ENCODE measurements around the gene SERPINA5. TPM values are rescaled to one million over a fixed set of nuclear protein-coding genes. Genes with fewer than 3 reads are reported as not detected.

The SERPINA5 gene
- total and polyA plus RNA-seq, 4 donors: 0.13 to 9.0 (median 2.3) TPM; not detected in 1

GRCh38 chr14:94541234-94541975 is 39.8 kb upstream of the SERPINA5 start:
- no peaks in the 10 kb centered on the region for H3K36me3 ChIP-seq (ENCODE audit: control insufficient read depth in 1 of 2, insufficient read depth in 2 of 2, low read length in 1 of 2)
- H3K27ac ChIP-seq (ENCODE audit: low read depth in 1 of 2, low read length in 2 of 2): no peak overlapping the region
- ATAC-seq (ENCODE audit: low FRiP score) (no peak), DNase-seq (no peak)
- no peaks in the 10 kb centered on the region for H3K4me1 ChIP-seq (ENCODE audit: control insufficient read depth in 1 of 2, insufficient read depth in 2 of 2, low read length in 2 of 2)
- H3K27me3 ChIP-seq (ENCODE audit: control insufficient read depth in 1 of 2, insufficient read depth in 2 of 2, low read length in 1 of 2): peaks cover 0 to 2% of the 10 kb centered on the region in 2 donors
- H3K4me3 ChIP-seq (ENCODE audit: low read length in 2 of 2): no peak overlapping the region
- WGBS, 2 donors: 81 to 84% methylated on average over 9 of the region's 9 CpGs
- peaks cover 5% of the 10 kb centered on the region for H3K9me3 ChIP-seq (ENCODE audit: control insufficient read depth, low read length)
- intact Hi-C loops (cut with DNase I): no loop called here

- Histone ChIP-seq H3K36me3 (ENCODE audit: control insufficient read depth in 1 of 2, insufficient read depth in 2 of 2, low read length in 1 of 2) (no peaks in the 10 kb centered on the region), H3K27ac (ENCODE audit: low read depth in 1 of 2, low read length in 2 of 2) (no peak overlapping the region), H3K27me3 (ENCODE audit: control insufficient read depth in 1 of 2, insufficient read depth in 2 of 2, low read length in 1 of 2) (peaks cover 0 to 2% of the 10 kb centered on the region in 2 donors), H3K4me3 (ENCODE audit: low read length in 2 of 2) (no peak overlapping the region), H3K9me3 (ENCODE audit: control insufficient read depth, low read length) (peaks cover 7% of the 10 kb centered on the region), H3K4me1 (ENCODE audit: control insufficient read depth in 1 of 2, insufficient read depth in 2 of 2, low read length in 2 of 2) (no peaks in the 10 kb centered on the region)
- no peak for ATAC-seq (ENCODE audit: low FRiP score)
- intact Hi-C loops (cut with DNase I): no loop called here
- WGBS, 2 donors: 84 to 89% methylated on average over 12 of the region's 12 CpGs
- no peak for DNase-seq
Measured at GRCh38 chr14:94542111-94542810, 39.0 kb upstream of the SERPINA5 start.

- H3K27ac ChIP-seq (ENCODE audit: low read depth in 1 of 2, low read length in 2 of 2): no peak overlapping the region
- H3K4me1 ChIP-seq (ENCODE audit: control insufficient read depth in 1 of 2, insufficient read depth in 2 of 2, low read length in 2 of 2): no peaks in the 10 kb centered on the region
- ATAC-seq (ENCODE audit: low FRiP score) (no peak), DNase-seq (no peak)
- H3K4me3 ChIP-seq (ENCODE audit: low read length in 2 of 2): no peak overlapping the region
- WGBS, 2 donors: 75 to 83% methylated on average over 9 of the region's 9 CpGs
- intact Hi-C loops (cut with DNase I): no loop called here
- peaks cover 7% of the 10 kb centered on the region for H3K9me3 ChIP-seq (ENCODE audit: control insufficient read depth, low read length)
- no peaks in the 10 kb centered on the region for H3K36me3 ChIP-seq (ENCODE audit: control insufficient read depth in 1 of 2, insufficient read depth in 2 of 2, low read length in 1 of 2)
- H3K27me3 ChIP-seq (ENCODE audit: control insufficient read depth in 1 of 2, insufficient read depth in 2 of 2, low read length in 1 of 2): peaks cover 0 to 2% of the 10 kb centered on the region in 2 donors
Measured at GRCh38 chr14:94542811-94543440, 38.3 kb upstream of the SERPINA5 start.

GRCh38 chr14:94543449-94544124 is 37.6 kb upstream of the SERPINA5 start:
- no peaks in the 10 kb centered on the region for H3K36me3 ChIP-seq (ENCODE audit: control insufficient read depth in 1 of 2, insufficient read depth in 2 of 2, low read length in 1 of 2)
- ATAC-seq (ENCODE audit: low FRiP score): no peak
- H3K9me3 ChIP-seq (ENCODE audit: control insufficient read depth, low read length): peaks cover 7% of the 10 kb centered on the region
- no peak overlapping the region for H3K27ac ChIP-seq (ENCODE audit: low read depth in 1 of 2, low read length in 2 of 2)
- H3K4me3 ChIP-seq (ENCODE audit: low read length in 2 of 2): no peak overlapping the region
- no peaks in the 10 kb centered on the region for H3K4me1 ChIP-seq (ENCODE audit: control insufficient read depth in 1 of 2, insufficient read depth in 2 of 2, low read length in 2 of 2)
- 76% methylated on average over 15 of the region's 15 CpGs for WGBS, 2 donors
- intact Hi-C loops (cut with DNase I): no loop called here
- H3K27me3 ChIP-seq (ENCODE audit: control insufficient read depth in 1 of 2, insufficient read depth in 2 of 2, low read length in 1 of 2): peaks cover 0 to 2% of the 10 kb centered on the region in 2 donors
- DNase-seq: no peak

GRCh38 chr14:94544726-94545125 is 36.5 kb upstream of the SERPINA5 start:
- DNase-seq: no peak
- WGBS, 2 donors: 64 to 69% methylated on average over 7 of the region's 7 CpGs
- Histone ChIP-seq H3K4me3 (ENCODE audit: low read length in 2 of 2) (no peak overlapping the region), H3K9me3 (ENCODE audit: control insufficient read depth, low read length) (peaks cover 7% of the 10 kb centered on the region), H3K27ac (ENCODE audit: low read depth in 1 of 2, low read length in 2 of 2) (no peak overlapping the region), H3K4me1 (ENCODE audit: control insufficient read depth in 1 of 2, insufficient read depth in 2 of 2, low read length in 2 of 2) (no peaks in the 10 kb centered on the region), H3K36me3 (ENCODE audit: control insufficient read depth in 1 of 2, insufficient read depth in 2 of 2, low read length in 1 of 2) (no peaks in the 10 kb centered on the region), H3K27me3 (ENCODE audit: control insufficient read depth in 1 of 2, insufficient read depth in 2 of 2, low read length in 1 of 2) (peaks cover 0 to 2% of the 10 kb centered on the region in 2 donors)
- no peak for ATAC-seq (ENCODE audit: low FRiP score)
- intact Hi-C loops (cut with DNase I): no loop called here

- no peaks in the 10 kb centered on the region for H3K36me3 ChIP-seq (ENCODE audit: control insufficient read depth in 1 of 2, insufficient read depth in 2 of 2, low read length in 1 of 2)
- intact Hi-C loops (cut with DNase I): no loop called here
- H3K9me3 ChIP-seq (ENCODE audit: control insufficient read depth, low read length): peaks cover 7% of the 10 kb centered on the region
- DNase-seq: no peak
- no peak overlapping the region for H3K4me3 ChIP-seq (ENCODE audit: low read length in 2 of 2)
- H3K27ac ChIP-seq (ENCODE audit: low read depth in 1 of 2, low read length in 2 of 2): no peak overlapping the region
- H3K4me1 ChIP-seq (ENCODE audit: control insufficient read depth in 1 of 2, insufficient read depth in 2 of 2, low read length in 2 of 2): no peaks in the 10 kb centered on the region
- H3K27me3 ChIP-seq (ENCODE audit: control insufficient read depth in 1 of 2, insufficient read depth in 2 of 2, low read length in 1 of 2): peaks cover 0 to 2% of the 10 kb centered on the region in 2 donors
- 57 to 63% methylated on average over 15 of the region's 15 CpGs for WGBS, 2 donors
- ATAC-seq (ENCODE audit: low FRiP score): no peak
Measured at GRCh38 chr14:94545131-94545841, 35.9 kb upstream of the SERPINA5 start.

GRCh38 chr14:94547151-94547680 is 34.0 kb upstream of the SERPINA5 start:
- no peaks in the 10 kb centered on the region for H3K36me3 ChIP-seq (ENCODE audit: control insufficient read depth in 1 of 2, insufficient read depth in 2 of 2, low read length in 1 of 2)
- no peak for ATAC-seq (ENCODE audit: low FRiP score)
- no peak overlapping the region for H3K27ac ChIP-seq (ENCODE audit: low read depth in 1 of 2, low read length in 2 of 2)
- H3K27me3 ChIP-seq (ENCODE audit: control insufficient read depth in 1 of 2, insufficient read depth in 2 of 2, low read length in 1 of 2): peaks cover 0 to 2% of the 10 kb centered on the region in 2 donors
- peaks cover 7% of the 10 kb centered on the region for H3K9me3 ChIP-seq (ENCODE audit: control insufficient read depth, low read length)
- DNase-seq: no peak
- 93 to 96% methylated on average over 8 of the region's 8 CpGs for WGBS, 2 donors
- no peaks in the 10 kb centered on the region for H3K4me1 ChIP-seq (ENCODE audit: control insufficient read depth in 1 of 2, insufficient read depth in 2 of 2, low read length in 2 of 2)
- H3K4me3 ChIP-seq (ENCODE audit: low read length in 2 of 2): no peak overlapping the region
- intact Hi-C loops (cut with DNase I): no loop called here

GRCh38 chr14:94547726-94548125 is 33.5 kb upstream of the SERPINA5 start:
- Histone ChIP-seq H3K4me1 (ENCODE audit: control insufficient read depth in 1 of 2, insufficient read depth in 2 of 2, low read length in 2 of 2) (no peaks in the 10 kb centered on the region), H3K27me3 (ENCODE audit: control insufficient read depth in 1 of 2, insufficient read depth in 2 of 2, low read length in 1 of 2) (peaks cover 0 to under 1% of the 10 kb centered on the region in 2 donors), H3K4me3 (ENCODE audit: low read length in 2 of 2) (no peak overlapping the region), H3K36me3 (ENCODE audit: control insufficient read depth in 1 of 2, insufficient read depth in 2 of 2, low read length in 1 of 2) (no peaks in the 10 kb centered on the region), H3K27ac (ENCODE audit: low read depth in 1 of 2, low read length in 2 of 2) (no peak overlapping the region), H3K9me3 (ENCODE audit: control insufficient read depth, low read length) (peaks cover 7% of the 10 kb centered on the region)
- no peak for DNase-seq
- no peak for ATAC-seq (ENCODE audit: low FRiP score)
- intact Hi-C loops (cut with DNase I): no loop called here
- WGBS, 2 donors: 64 to 68% methylated on average over 4 of the region's 4 CpGs

Measured in aorta (tissue), 5 donors.